HEK293 (cell line): Measurements from ENCODE around the gene HLA-DRB1.
A peak's percentile ranks its signal among the peaks of the same experiment; 100 is the strongest.

Experiments used
- ATF2 ChIP-seq: fragments of 450-650 bp; formaldehyde crosslinking; IDR thresholded peaks from 2 replicates; pipeline ENCODE4 v1.5.1; 2016; ENCODE audit warnings: missing biosample characterization, missing genetic modification characterization, low read depth
- BCL11B ChIP-seq: fragments of 450-650 bp; formaldehyde crosslinking; IDR thresholded peaks from 2 replicates; pipeline ENCODE4 v1.5.1; 2016; ENCODE audit warnings: low read depth, missing biosample characterization, missing genetic modification characterization
- HIC1 ChIP-seq: fragments of 450-650 bp; formaldehyde crosslinking; IDR thresholded peaks from 2 replicates; pipeline ENCODE4 v1.5.1; 2016; ENCODE audit warnings: missing biosample characterization, missing genetic modification characterization
- KLF17 ChIP-seq: fragments of 450-650 bp; formaldehyde crosslinking; IDR thresholded peaks from 2 replicates; pipeline ENCODE4 v1.5.1; 2016; ENCODE audit warnings: missing biosample characterization, missing genetic modification characterization
- KLF8 ChIP-seq: fragments of 450-650 bp; formaldehyde crosslinking; IDR thresholded peaks from 2 replicates; pipeline ENCODE4 v1.5.1; 2016; ENCODE audit warnings: missing biosample characterization, missing genetic modification characterization
- MZF1 ChIP-seq: fragments of 450-650 bp; formaldehyde crosslinking; IDR thresholded peaks from 2 replicates; pipeline ENCODE4 v1.5.1; 2017; ENCODE audit warnings: missing biosample characterization, missing genetic modification characterization, borderline replicate concordance
- PRDM4 ChIP-seq: fragments of 450-650 bp; formaldehyde crosslinking; IDR thresholded peaks from 2 replicates; pipeline ENCODE4 v1.5.1; 2017; ENCODE audit warnings: missing biosample characterization, missing genetic modification characterization
- REST ChIP-seq: fragments of 450-650 bp; formaldehyde crosslinking; IDR thresholded peaks from 2 replicates; pipeline ENCODE4 v1.5.1; 2016; ENCODE audit warnings: missing biosample characterization, missing genetic modification characterization
- TRIM28 ChIP-seq: IDR thresholded peaks from 2 replicates; pipeline ENCODE4 v1.6.1; 2011; ENCODE audit warnings: low read length, control low read depth, borderline replicate concordance
- ZNF138 ChIP-seq: fragments of 450-650 bp; formaldehyde crosslinking; IDR thresholded peaks from 2 replicates; pipeline ENCODE4 v1.5.1; 2016; ENCODE audit warnings: missing biosample characterization, missing genetic modification characterization, borderline replicate concordance
- ZNF223 ChIP-seq: fragments of 450-650 bp; formaldehyde crosslinking; IDR thresholded peaks from 2 replicates; pipeline ENCODE4 v1.5.1; 2016; ENCODE audit warnings: missing biosample characterization, missing genetic modification characterization
- ZNF239 ChIP-seq: fragments of 450-650 bp; formaldehyde crosslinking; IDR thresholded peaks from 2 replicates; pipeline ENCODE4 v1.5.1; 2016; ENCODE audit warnings: missing biosample characterization, missing genetic modification characterization
- ZNF248 ChIP-seq: fragments of 450-650 bp; formaldehyde crosslinking; IDR thresholded peaks from 2 replicates; pipeline ENCODE4 v1.5.1; 2017; ENCODE audit warnings: missing biosample characterization, missing genetic modification characterization
- ZNF274 ChIP-seq, 2 experiments: fragments of 200-500 bp in 1 of 2; fragments of 450-650 bp in 1 of 2; sonication (Bioruptor generic) in 1 of 2; formaldehyde crosslinking in 1 of 2; IDR thresholded peaks; 2 replicates each; pipeline versions ENCODE4 v1.5.1 to v1.6.1; 2014 to 2016; ENCODE audit warnings: borderline replicate concordance in 1 of 2, inconsistent platforms in 1 of 2, low read length in 1 of 2, missing biosample characterization in 1 of 2, missing genetic modification characterization in 1 of 2
- ZNF292 ChIP-seq: fragments of 450-650 bp; formaldehyde crosslinking; IDR thresholded peaks from 2 replicates; pipeline ENCODE4 v1.5.1; 2016; ENCODE audit warnings: low read depth, missing biosample characterization, missing genetic modification characterization, borderline replicate concordance
- ZNF302 ChIP-seq: fragments of 450-650 bp; formaldehyde crosslinking; IDR thresholded peaks from 2 replicates; pipeline ENCODE4 v1.5.1; 2016; ENCODE audit warnings: missing biosample characterization, missing genetic modification characterization, low read depth
- ZNF350 ChIP-seq: fragments of 450-650 bp; formaldehyde crosslinking; IDR thresholded peaks from 2 replicates; pipeline ENCODE4 v1.5.0; 2017; ENCODE audit warnings: missing biosample characterization, mild to moderate bottlenecking, missing genetic modification characterization
- ZNF404 ChIP-seq: fragments of 450-650 bp; formaldehyde crosslinking; IDR thresholded peaks from 2 replicates; pipeline ENCODE4 v1.5.1; 2017; ENCODE audit warnings: missing biosample characterization, missing genetic modification characterization
- ZNF433 ChIP-seq: fragments of 450-650 bp; formaldehyde crosslinking; IDR thresholded peaks from 2 replicates; pipeline ENCODE4 v1.5.1; 2016; ENCODE audit warnings: missing biosample characterization, missing genetic modification characterization, low read depth
- ZNF473 ChIP-seq: fragments of 450-650 bp; formaldehyde crosslinking; IDR thresholded peaks from 2 replicates; pipeline ENCODE4 v1.5.1; 2017; ENCODE audit warnings: missing biosample characterization, missing genetic modification characterization
- ZNF585B ChIP-seq: fragments of 450-650 bp; formaldehyde crosslinking; IDR thresholded peaks from 2 replicates; pipeline ENCODE4 v1.5.1; 2016; ENCODE audit warnings: missing biosample characterization, missing genetic modification characterization
- ZNF610 ChIP-seq: fragments of 450-650 bp; formaldehyde crosslinking; IDR thresholded peaks from 2 replicates; pipeline ENCODE4 v1.5.1; 2016; ENCODE audit warnings: missing biosample characterization, missing genetic modification characterization, borderline replicate concordance
- ZNF624 ChIP-seq: fragments of 450-650 bp; formaldehyde crosslinking; IDR thresholded peaks from 2 replicates; pipeline ENCODE4 v1.5.1; 2017; ENCODE audit warnings: missing biosample characterization, missing genetic modification characterization
- ZNF639 ChIP-seq: fragments of 450-650 bp; formaldehyde crosslinking; IDR thresholded peaks from 2 replicates; pipeline ENCODE4 v1.5.1; 2016; ENCODE audit warnings: missing biosample characterization, missing genetic modification characterization
- ZNF791 ChIP-seq: fragments of 450-650 bp; formaldehyde crosslinking; IDR thresholded peaks from 2 replicates; pipeline ENCODE4 v1.5.1; 2016; ENCODE audit warnings: missing biosample characterization, missing genetic modification characterization

HLA-DRB1 gene

GRCh38 chr6:32624565-32624964 lies 34.9 kb upstream of the HLA-DRB1 start (continued):
- TF ChIP-seq ZNF639 (tag by site-specific recombination) (no peak), ZNF791 (no peak), ZNF274 (IDR thresholded peaks at IDR 0.05; ENCODE audit: low read length) (no peak), ZNF274 (tag by site-specific recombination; IDR thresholded peaks at IDR 0.05; ENCODE audit: borderline replicate concordance) (no peak), ZNF404 (tag by site-specific recombination) (no peak), ZNF610 (tag by site-specific recombination) (peak; percentile 58; the same call in 1 of the 2 replicates), HIC1 (tag by site-specific recombination) (no peak), ZNF292 (tag by site-specific recombination) (no peak), ZNF138 (tag by site-specific recombination) (no peak), MZF1 (tag by site-specific recombination) (no peak), ZNF239 (tag by site-specific recombination) (no peak), BCL11B (peak; percentile 38; the same call in 1 of the 2 replicates), ZNF585B (tag by site-specific recombination) (no peak), TRIM28 (no peak), ZNF223 (tag by site-specific recombination) (no peak), ZNF473 (no peak), REST (no peak), ZNF248 (no peak), KLF8 (0 out of 2 replicates have a peak, but pooled peaks have one; percentile 17), ZNF350 (no peak), ZNF624 (tag by site-specific recombination) (no peak), ZNF302 (no peak), PRDM4 (tag by site-specific recombination) (peak; percentile 56), ATF2 (no peak), ZNF433 (no peak), KLF17 (tag by site-specific recombination) (no peak)
